Measurements from ENCODE around the gene MAST3. TPM values are rescaled to one million over a fixed set of nuclear protein-coding genes. Genes with fewer than 3 reads are reported as not detected.

MAST3 gene
- total RNA-seq, 1 experiment from 2014 or later: 4.1 TPM

DNA sequence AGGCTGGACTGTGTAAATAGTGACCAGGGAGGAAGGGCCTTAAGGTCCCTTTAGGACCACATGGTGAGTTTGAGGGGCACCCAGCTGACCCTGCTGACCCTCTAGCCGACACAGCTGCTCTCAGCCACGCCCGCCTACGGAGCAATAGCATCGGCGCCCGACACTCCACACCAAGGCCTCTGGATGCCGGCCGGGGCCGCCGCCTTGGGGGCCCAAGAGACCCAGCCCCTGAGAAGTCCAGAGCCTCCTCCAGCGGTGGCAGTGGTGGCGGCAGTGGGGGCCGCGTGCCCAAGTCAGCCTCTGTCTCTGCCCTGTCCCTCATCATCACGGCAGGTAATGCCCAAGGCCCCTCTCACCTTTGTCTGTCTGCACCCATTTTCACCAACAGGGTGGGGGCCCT, 46.8 kb downstream of the MAST3 start:
- Mint-ChIP-seq H3K27me3 (ENCODE audit: insufficient read depth, unreplicated experiment) (no peaks in the 10 kb centered on the region), H3K9me3 (ENCODE audit: unreplicated experiment) (no peaks in the 10 kb centered on the region), H3K4me3 (ENCODE audit: unreplicated experiment) (no peak overlapping the region), H3K27ac (ENCODE audit: low read depth, unreplicated experiment) (no peak overlapping the region), H3K4me1 (ENCODE audit: insufficient read depth, unreplicated experiment) (no peaks in the 10 kb centered on the region), H3K36me3 (ENCODE audit: insufficient read depth, unreplicated experiment) (peaks cover 60% of the 10 kb centered on the region)
- no peak for DNase-seq (ENCODE audit: unreplicated experiment)
- CTCF ChIA-PET: interaction anchor here (1.2 kb wide), 1 partner anchor 107 kb away, joined by 3 read pairs; no protein-coding TSS in a partner anchor
- TF ChIP-seq CTCF (IDR thresholded peaks at IDR 0.05; ENCODE audit: unreplicated experiment): no peak
- POLR2A ChIA-PET: no interaction called here
- intact Hi-C loops (cut with micrococcal nuclease): no loop called here
- no TSS peak for BruUV-seq (replicated peaks)

DNA sequence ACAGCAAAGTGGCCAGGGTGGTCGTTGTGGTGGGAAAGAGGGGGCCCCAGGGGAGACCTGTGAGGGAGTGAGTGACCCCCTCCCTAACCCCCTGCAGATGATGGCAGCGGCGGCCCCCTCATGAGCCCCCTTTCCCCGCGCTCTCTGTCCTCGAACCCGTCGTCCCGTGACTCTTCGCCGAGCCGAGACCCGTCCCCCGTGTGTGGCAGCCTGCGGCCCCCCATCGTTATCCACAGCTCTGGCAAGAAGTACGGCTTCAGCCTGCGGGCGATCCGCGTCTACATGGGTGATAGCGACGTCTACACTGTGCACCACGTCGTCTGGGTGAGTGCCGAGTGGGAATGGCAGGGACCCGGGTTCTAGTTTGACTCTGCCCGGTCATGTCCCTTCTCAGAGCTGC, 47.3 kb downstream of the MAST3 start:
- no peak for DNase-seq (ENCODE audit: unreplicated experiment)
- peaks cover 56% of the 10 kb centered on the region for H3K36me3 Mint-ChIP-seq (ENCODE audit: insufficient read depth, unreplicated experiment)
- no peak for TF ChIP-seq CTCF (IDR thresholded peaks at IDR 0.05; ENCODE audit: unreplicated experiment)
- BruUV-seq (replicated peaks): no TSS peak
- no peaks in the 10 kb centered on the region for H3K27me3 Mint-ChIP-seq (ENCODE audit: insufficient read depth, unreplicated experiment)
- POLR2A ChIA-PET: no interaction called here
- H3K4me3 Mint-ChIP-seq (ENCODE audit: unreplicated experiment): no peak overlapping the region
- H3K9me3 Mint-ChIP-seq (ENCODE audit: unreplicated experiment): no peaks in the 10 kb centered on the region
- no peak overlapping the region for H3K27ac Mint-ChIP-seq (ENCODE audit: low read depth, unreplicated experiment)
- CTCF ChIA-PET: interaction anchor here (0.6 to 1.5 kb wide), 5 partner anchors 16 to 135 kb away, joined by 3 to 4 read pairs (median 4); no protein-coding TSS in a partner anchor
- intact Hi-C loops (cut with micrococcal nuclease): no loop called here
- H3K4me1 Mint-ChIP-seq (ENCODE audit: insufficient read depth, unreplicated experiment): no peaks in the 10 kb centered on the region

GRCh38 chr19:18145391-18145999, 47.9 kb downstream of the MAST3 start:
- no peaks in the 10 kb centered on the region for H3K27me3 Mint-ChIP-seq (ENCODE audit: insufficient read depth, unreplicated experiment)
- H3K36me3 Mint-ChIP-seq (ENCODE audit: insufficient read depth, unreplicated experiment): peaks cover 53% of the 10 kb centered on the region
- H3K4me1 Mint-ChIP-seq (ENCODE audit: insufficient read depth, unreplicated experiment): no peaks in the 10 kb centered on the region
- no peak overlapping the region for H3K27ac Mint-ChIP-seq (ENCODE audit: low read depth, unreplicated experiment)
- H3K9me3 Mint-ChIP-seq (ENCODE audit: unreplicated experiment): no peaks in the 10 kb centered on the region
- ChIA-PET POLR2A (no interaction called here), CTCF (interaction anchor here (0.5 to 1.5 kb wide), 6 partner anchors 15 to 134 kb away, joined by 3 to 4 read pairs (median 4); no protein-coding TSS in a partner anchor)
- no peak for DNase-seq (ENCODE audit: unreplicated experiment)
- TF ChIP-seq CTCF (IDR thresholded peaks at IDR 0.05; ENCODE audit: unreplicated experiment): no peak
- no TSS peak for BruUV-seq (replicated peaks)
- H3K4me3 Mint-ChIP-seq (ENCODE audit: unreplicated experiment): no peak overlapping the region
- intact Hi-C loops (cut with micrococcal nuclease): no loop called here

GRCh38 chr19:18147396-18147795, 49.8 kb downstream of the MAST3 start:
- no peak for TF ChIP-seq CTCF (IDR thresholded peaks at IDR 0.05; ENCODE audit: unreplicated experiment)
- no peak for DNase-seq (ENCODE audit: unreplicated experiment)
- intact Hi-C loops (cut with micrococcal nuclease): no loop called here
- no peak overlapping the region for H3K27ac Mint-ChIP-seq (ENCODE audit: low read depth, unreplicated experiment)
- ChIA-PET CTCF (interaction anchor here (0.6 kb wide), 1 partner anchor 21 kb away, joined by 4 read pairs; no protein-coding TSS in a partner anchor), POLR2A (no interaction called here)
- peaks cover 40% of the 10 kb centered on the region for H3K36me3 Mint-ChIP-seq (ENCODE audit: insufficient read depth, unreplicated experiment)
- no peaks in the 10 kb centered on the region for H3K9me3 Mint-ChIP-seq (ENCODE audit: unreplicated experiment)
- no peak overlapping the region for H3K4me3 Mint-ChIP-seq (ENCODE audit: unreplicated experiment)
- no peaks in the 10 kb centered on the region for H3K27me3 Mint-ChIP-seq (ENCODE audit: insufficient read depth, unreplicated experiment)
- BruUV-seq (replicated peaks): no TSS peak
- H3K4me1 Mint-ChIP-seq (ENCODE audit: insufficient read depth, unreplicated experiment): peaks cover 5% of the 10 kb centered on the region

All from MCF 10A (cell line).